Sigmoid colon (tissue), 3 donors: Measurements from ENCODE around the gene MAPKAPK3.

Source experiments
- CTCF ChIP-seq, 4 experiments: fragments of 450-650 bp in 3 of 4; fragments of 200-600 bp in 1 of 4; IDR thresholded peaks; one replicate each; pipeline ENCODE4 v1.5.1; 2016 to 2019; ENCODE audit warnings: antibody characterized with exemption in 4 of 4, mild to moderate bottlenecking in 3 of 4, moderate library complexity in 2 of 4
- POLR2A ChIP-seq, 2 donors: fragments of 450-650 bp; IDR thresholded peaks; one replicate each; pipeline ENCODE4 v1.6.1; 2016; ENCODE audit warnings: antibody characterized with exemption in 2 of 2, mild to moderate bottlenecking in 2 of 2, moderate library complexity in 2 of 2

- TF ChIP-seq CTCF (IDR thresholded peaks at IDR 0.05) (no peak), POLR2A (IDR thresholded peaks at IDR 0.05) (no peak)
These were observed 20.1 kb downstream of the MAPKAPK3 start for GRCh38 chr3:50637011-50637410.
